ENCODE results near the gene GLIS1. TPM values are rescaled to one million over a fixed set of nuclear protein-coding genes. Genes with fewer than 3 reads are reported as not detected.

GLIS1 gene
- total and polyA plus RNA-seq, 4 donors = 0.50 to 3.8 (median 1.4) TPM

DNA sequence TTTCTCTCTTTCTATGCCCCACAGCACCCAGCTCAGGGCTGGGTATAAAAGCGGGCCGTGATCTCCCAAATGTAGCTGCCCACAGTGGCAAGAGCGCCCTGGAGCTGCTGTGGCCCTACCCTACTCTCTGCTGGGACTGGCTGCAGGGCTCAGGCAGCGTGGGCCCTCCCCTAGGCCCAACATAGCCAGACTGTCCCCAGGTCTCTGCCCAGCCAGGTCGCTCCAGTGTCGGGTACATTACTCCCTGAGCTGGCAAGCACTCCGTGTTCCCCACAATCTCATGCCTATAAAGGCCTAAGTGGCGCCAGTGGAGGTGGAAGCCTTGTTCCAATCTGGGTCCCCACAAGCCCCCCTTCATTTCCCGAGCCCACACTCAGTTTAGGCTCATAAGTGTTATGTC is 66.2 kb downstream of the GLIS1 start:
- H3K36me3 ChIP-seq (ENCODE audit: control insufficient read depth, insufficient read depth, low read length) = no peaks in the 10 kb centered on the region
- peaks cover 3% of the 10 kb centered on the region for H3K4me1 ChIP-seq (ENCODE audit: control insufficient read depth, insufficient read depth, low read length)
- H3K27ac ChIP-seq (ENCODE audit: low read depth, low read length) = no peak overlapping the region
- no peak for DNase-seq (ENCODE audit: low read depth in 4 of 6, low spot score in 6 of 6)
- H3K9me3 ChIP-seq (ENCODE audit: control insufficient read depth, insufficient read depth, low read length) = no peaks in the 10 kb centered on the region
- H3K4me3 ChIP-seq (ENCODE audit: low read depth, low read length) = no peak overlapping the region
- H3K27me3 ChIP-seq (ENCODE audit: control insufficient read depth, insufficient read depth, low read length) = no peaks in the 10 kb centered on the region
- 87% methylated on average over 5 of the region's 9 CpGs for WGBS (ENCODE audit: insufficient coverage)

DNA sequence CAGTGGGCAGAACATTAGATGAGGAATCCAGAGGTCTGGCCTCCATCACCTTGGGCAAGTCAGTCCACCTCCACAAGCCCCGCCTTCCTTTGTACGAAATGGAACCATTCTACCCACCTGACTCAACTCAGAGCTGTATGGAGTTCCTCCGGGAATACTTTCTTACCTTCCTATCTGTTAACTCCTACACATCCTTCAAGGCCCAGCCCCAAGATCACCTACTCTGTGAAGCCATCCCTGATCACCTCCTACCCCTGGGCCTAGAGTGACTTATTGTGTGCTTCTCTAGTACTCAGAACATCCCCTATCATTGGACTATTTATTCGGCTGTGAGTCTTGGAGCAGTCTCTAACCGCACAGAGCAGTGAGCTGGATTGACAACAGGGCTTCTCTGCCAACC is 66.7 kb downstream of the GLIS1 start:
- H3K36me3 ChIP-seq (ENCODE audit: control insufficient read depth, insufficient read depth, low read length) = no peaks in the 10 kb centered on the region
- H3K4me1 ChIP-seq (ENCODE audit: control insufficient read depth, insufficient read depth, low read length) = peaks cover 3% of the 10 kb centered on the region
- no peak for DNase-seq (ENCODE audit: low read depth in 4 of 6, low spot score in 6 of 6)
- H3K4me3 ChIP-seq (ENCODE audit: low read depth, low read length) = no peak overlapping the region
- no peaks in the 10 kb centered on the region for H3K27me3 ChIP-seq (ENCODE audit: control insufficient read depth, insufficient read depth, low read length)
- 96% methylated on average over 5 of the region's 5 CpGs for WGBS (ENCODE audit: insufficient coverage)
- no peaks in the 10 kb centered on the region for H3K9me3 ChIP-seq (ENCODE audit: control insufficient read depth, insufficient read depth, low read length)
- no peak overlapping the region for H3K27ac ChIP-seq (ENCODE audit: low read depth, low read length)

DNA sequence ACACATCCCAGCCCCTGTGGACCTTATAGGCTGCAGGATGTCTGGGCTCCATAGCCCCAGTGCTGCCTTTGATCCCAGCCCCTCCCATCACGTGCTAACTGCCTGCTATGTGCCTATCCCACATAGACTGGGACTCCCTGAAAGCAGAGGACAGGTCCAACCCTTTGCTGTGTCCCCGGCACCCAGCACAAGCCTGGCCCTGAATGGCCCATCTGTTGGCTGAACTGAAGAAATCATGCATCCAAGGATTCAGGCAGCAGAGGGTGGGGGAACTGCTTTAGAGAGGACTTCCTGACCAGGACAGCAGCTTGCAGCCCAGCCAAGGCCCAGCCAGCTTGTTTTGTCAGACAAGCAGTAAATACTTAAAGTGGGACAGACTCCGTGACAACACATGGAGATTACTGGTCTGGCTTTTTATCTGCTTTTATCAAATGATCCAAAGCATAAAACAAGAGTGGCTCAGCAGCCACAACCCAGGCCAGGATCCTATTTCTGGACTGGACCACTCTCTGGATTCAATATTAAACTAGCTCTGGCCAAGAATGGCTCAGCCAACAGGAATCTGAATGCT is 69.3 kb downstream of the GLIS1 start:
- no peaks in the 10 kb centered on the region for H3K27me3 ChIP-seq (ENCODE audit: control insufficient read depth, insufficient read depth, low read length)
- no peak overlapping the region for H3K4me3 ChIP-seq (ENCODE audit: low read depth, low read length)
- no peaks in the 10 kb centered on the region for H3K36me3 ChIP-seq (ENCODE audit: control insufficient read depth, insufficient read depth, low read length)
- no peak for DNase-seq (ENCODE audit: low read depth in 4 of 6, low spot score in 6 of 6)
- 48% methylated on average over 3 of the region's 3 CpGs for WGBS (ENCODE audit: insufficient coverage)
- H3K9me3 ChIP-seq (ENCODE audit: control insufficient read depth, insufficient read depth, low read length) = no peaks in the 10 kb centered on the region
- no peak overlapping the region for H3K27ac ChIP-seq (ENCODE audit: low read depth, low read length)
- peaks cover 3% of the 10 kb centered on the region for H3K4me1 ChIP-seq (ENCODE audit: control insufficient read depth, insufficient read depth, low read length)

DNA sequence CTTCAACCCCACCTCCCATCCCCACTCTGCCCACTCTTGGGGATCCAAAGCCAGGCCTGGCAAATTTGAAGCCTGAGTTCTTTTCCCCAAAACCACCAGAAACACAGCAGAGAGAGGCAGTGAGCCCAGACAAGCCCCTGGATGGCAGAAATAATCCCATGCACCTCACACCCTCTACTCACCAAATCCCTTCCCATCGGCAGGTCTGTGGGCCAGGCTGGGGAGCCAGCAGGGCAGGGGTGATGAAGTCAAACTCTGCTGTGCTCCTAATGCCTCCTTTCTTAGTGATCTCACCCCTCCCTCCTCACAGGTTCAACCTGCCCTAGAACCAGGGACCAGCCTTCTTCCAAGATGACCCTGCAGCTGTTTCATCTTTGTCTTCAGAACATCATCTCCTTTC is 72.4 kb downstream of the GLIS1 start:
- no peaks in the 10 kb centered on the region for H3K9me3 ChIP-seq (ENCODE audit: control insufficient read depth, insufficient read depth, low read length)
- WGBS (ENCODE audit: insufficient coverage) = no CpG with 5 or more reads among the region's 1 CpG
- peaks cover 15% of the 10 kb centered on the region for H3K4me1 ChIP-seq (ENCODE audit: control insufficient read depth, insufficient read depth, low read length)
- H3K27ac ChIP-seq (ENCODE audit: low read depth, low read length) = no peak overlapping the region
- H3K36me3 ChIP-seq (ENCODE audit: control insufficient read depth, insufficient read depth, low read length) = no peaks in the 10 kb centered on the region
- no peak overlapping the region for H3K4me3 ChIP-seq (ENCODE audit: low read depth, low read length)
- H3K27me3 ChIP-seq (ENCODE audit: control insufficient read depth, insufficient read depth, low read length) = no peaks in the 10 kb centered on the region
- DNase-seq (ENCODE audit: low read depth in 4 of 6, low spot score in 6 of 6) = no peak

DNA sequence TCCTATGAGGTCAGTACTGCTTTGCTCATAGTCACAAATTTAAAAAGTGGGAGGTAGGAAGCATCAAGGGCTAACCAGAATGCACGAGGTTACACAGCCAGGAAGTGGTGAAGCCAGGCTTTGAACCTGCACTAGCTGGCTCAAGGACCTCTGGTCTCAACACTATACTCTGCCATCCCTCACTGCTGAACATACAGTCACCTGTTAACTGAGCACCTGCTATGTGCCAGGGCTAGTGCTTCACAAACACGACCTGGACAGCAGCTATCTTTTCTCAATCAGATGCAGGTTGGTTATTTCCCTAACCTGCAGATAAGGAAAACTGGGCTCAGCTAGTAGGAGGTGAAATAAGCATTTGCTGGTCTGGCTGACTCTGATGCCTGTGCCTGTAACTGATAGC is 73.0 kb downstream of the GLIS1 start:
- Histone ChIP-seq H3K27me3 (ENCODE audit: control insufficient read depth, insufficient read depth, low read length) (no peaks in the 10 kb centered on the region), H3K36me3 (ENCODE audit: control insufficient read depth, insufficient read depth, low read length) (no peaks in the 10 kb centered on the region), H3K4me3 (ENCODE audit: low read depth, low read length) (no peak overlapping the region), H3K27ac (ENCODE audit: low read depth, low read length) (no peak overlapping the region), H3K4me1 (ENCODE audit: control insufficient read depth, insufficient read depth, low read length) (peaks cover 15% of the 10 kb centered on the region), H3K9me3 (ENCODE audit: control insufficient read depth, insufficient read depth, low read length) (no peaks in the 10 kb centered on the region)
- DNase-seq (ENCODE audit: low read depth in 4 of 6, low spot score in 6 of 6) = no peak
- 40% methylated on average over 1 of the region's 2 CpGs for WGBS (ENCODE audit: insufficient coverage)

DNA sequence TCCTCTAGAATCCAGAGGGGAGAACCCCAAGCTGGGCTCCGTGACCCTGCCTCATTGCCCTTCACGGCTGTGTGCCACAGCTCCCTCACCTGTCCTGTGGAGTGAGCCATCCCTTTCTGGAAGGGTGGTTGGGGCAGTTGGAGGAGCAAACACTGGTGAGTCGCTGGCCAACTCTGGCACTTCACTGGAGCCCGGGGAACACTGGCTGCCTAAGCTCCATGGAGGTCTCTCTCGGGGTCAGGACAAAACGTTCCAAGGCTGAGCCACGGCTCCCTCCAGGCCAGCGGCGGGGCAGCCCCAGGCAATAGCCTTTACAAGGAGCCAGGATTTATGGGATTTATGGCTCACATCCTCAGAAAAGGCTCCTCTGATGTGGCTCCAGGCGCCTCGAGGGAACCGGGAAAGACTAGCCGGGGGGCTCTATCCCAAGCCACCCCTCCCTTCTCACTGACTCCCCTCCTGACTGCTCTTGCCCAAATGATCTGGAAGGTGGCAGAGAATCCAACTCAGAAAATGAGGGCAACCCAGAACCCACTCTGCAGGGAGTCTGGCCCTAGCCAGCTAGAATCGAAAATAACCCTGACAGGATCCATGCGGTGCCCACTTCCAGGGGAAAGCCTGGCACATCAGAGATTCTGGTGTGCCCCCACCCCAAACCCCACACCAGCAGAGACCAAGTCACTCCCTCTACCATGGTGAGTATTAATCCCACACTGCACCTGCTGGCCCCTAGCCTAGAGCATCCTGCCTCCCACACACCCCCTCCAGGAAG is 75.2 kb downstream of the GLIS1 start:
- Histone ChIP-seq H3K36me3 (ENCODE audit: control insufficient read depth, insufficient read depth, low read length) (no peaks in the 10 kb centered on the region), H3K4me3 (ENCODE audit: low read depth, low read length) (no peak overlapping the region), H3K27me3 (ENCODE audit: control insufficient read depth, insufficient read depth, low read length) (no peaks in the 10 kb centered on the region), H3K9me3 (ENCODE audit: control insufficient read depth, insufficient read depth, low read length) (no peaks in the 10 kb centered on the region), H3K27ac (ENCODE audit: low read depth, low read length) (no peak overlapping the region), H3K4me1 (ENCODE audit: control insufficient read depth, insufficient read depth, low read length) (peaks cover 12% of the 10 kb centered on the region)
- 43% methylated on average over 11 of the region's 15 CpGs for WGBS (ENCODE audit: insufficient coverage)
- DNase-seq (ENCODE audit: low read depth in 4 of 6, low spot score in 6 of 6) = peak in 1 of 6 donors; percentile 33

DNA sequence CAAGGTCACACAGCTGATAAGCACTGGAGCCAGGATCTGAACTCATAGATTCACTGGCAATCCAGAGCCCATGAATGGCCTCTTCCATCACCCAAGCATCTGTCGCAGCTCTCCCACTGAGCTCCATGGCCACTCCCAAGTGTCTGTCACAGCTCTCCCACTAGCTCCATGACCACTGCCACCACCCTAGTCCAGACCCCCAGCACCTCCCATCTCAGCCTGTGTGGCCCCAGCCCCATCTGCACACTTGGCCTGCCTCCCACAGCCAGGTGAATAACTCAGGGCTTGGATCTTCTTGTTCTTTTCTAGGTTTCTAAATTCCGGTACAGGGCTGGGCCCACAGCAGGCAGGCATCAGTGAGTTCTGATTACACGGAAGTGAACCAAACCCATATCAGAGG is 76.0 kb downstream of the GLIS1 start:
- no peaks in the 10 kb centered on the region for H3K36me3 ChIP-seq (ENCODE audit: control insufficient read depth, insufficient read depth, low read length)
- no peaks in the 10 kb centered on the region for H3K27me3 ChIP-seq (ENCODE audit: control insufficient read depth, insufficient read depth, low read length)
- H3K4me3 ChIP-seq (ENCODE audit: low read depth, low read length) = no peak overlapping the region
- H3K27ac ChIP-seq (ENCODE audit: low read depth, low read length) = no peak overlapping the region
- H3K9me3 ChIP-seq (ENCODE audit: control insufficient read depth, insufficient read depth, low read length) = no peaks in the 10 kb centered on the region
- DNase-seq (ENCODE audit: low read depth in 4 of 6, low spot score in 6 of 6) = no peak
- peaks cover 12% of the 10 kb centered on the region for H3K4me1 ChIP-seq (ENCODE audit: control insufficient read depth, insufficient read depth, low read length)
- 75% methylated on average over 3 of the region's 3 CpGs for WGBS (ENCODE audit: insufficient coverage)

DNA sequence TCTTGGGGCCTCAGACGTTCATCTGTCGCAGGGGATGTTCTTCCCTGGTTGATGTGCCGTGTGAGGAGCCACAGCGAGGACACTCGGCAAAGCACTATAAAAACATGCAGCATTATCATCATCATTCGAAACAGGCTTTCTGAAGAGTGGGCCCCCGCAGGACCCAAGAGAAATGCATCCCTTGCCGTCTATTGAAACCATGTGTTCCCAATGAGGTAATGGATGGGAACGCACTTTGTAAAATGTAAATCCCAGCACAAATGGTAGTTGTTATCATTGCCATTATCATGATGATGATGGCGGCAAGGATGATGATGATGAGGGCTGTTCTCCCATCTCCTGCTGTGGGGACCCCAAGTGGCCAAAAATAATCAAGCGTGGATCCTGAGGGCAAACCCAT is 76.8 kb downstream of the GLIS1 start:
- no peak for DNase-seq (ENCODE audit: low read depth in 4 of 6, low spot score in 6 of 6)
- no peaks in the 10 kb centered on the region for H3K36me3 ChIP-seq (ENCODE audit: control insufficient read depth, insufficient read depth, low read length)
- no peaks in the 10 kb centered on the region for H3K27me3 ChIP-seq (ENCODE audit: control insufficient read depth, insufficient read depth, low read length)
- H3K27ac ChIP-seq (ENCODE audit: low read depth, low read length) = no peak overlapping the region
- H3K4me3 ChIP-seq (ENCODE audit: low read depth, low read length) = no peak overlapping the region
- WGBS (ENCODE audit: insufficient coverage) = 90% methylated on average over 5 of the region's 11 CpGs
- peaks cover 12% of the 10 kb centered on the region for H3K4me1 ChIP-seq (ENCODE audit: control insufficient read depth, insufficient read depth, low read length)
- no peaks in the 10 kb centered on the region for H3K9me3 ChIP-seq (ENCODE audit: control insufficient read depth, insufficient read depth, low read length)

DNA sequence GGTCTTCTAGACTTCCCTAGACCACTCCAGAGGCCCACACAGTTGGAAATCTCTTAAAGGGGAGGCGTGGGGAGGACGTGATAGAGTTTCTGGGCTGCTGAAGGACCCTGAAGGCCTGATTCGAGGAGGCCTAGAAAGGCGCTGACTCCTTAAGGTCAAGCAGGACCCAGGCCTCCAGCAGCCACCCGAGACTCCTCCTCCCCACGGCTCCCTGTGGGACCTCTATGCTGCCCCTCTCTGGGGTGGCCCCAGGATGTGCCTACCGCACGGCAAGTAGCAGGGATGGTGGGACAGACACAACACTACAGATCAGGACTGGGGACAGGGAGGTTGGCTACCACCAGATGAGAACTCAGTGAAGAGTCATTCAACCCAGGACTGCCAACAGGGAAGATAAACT is 77.5 kb downstream of the GLIS1 start:
- WGBS (ENCODE audit: insufficient coverage) = 77% methylated on average over 8 of the region's 8 CpGs
- H3K36me3 ChIP-seq (ENCODE audit: control insufficient read depth, insufficient read depth, low read length) = no peaks in the 10 kb centered on the region

DNA sequence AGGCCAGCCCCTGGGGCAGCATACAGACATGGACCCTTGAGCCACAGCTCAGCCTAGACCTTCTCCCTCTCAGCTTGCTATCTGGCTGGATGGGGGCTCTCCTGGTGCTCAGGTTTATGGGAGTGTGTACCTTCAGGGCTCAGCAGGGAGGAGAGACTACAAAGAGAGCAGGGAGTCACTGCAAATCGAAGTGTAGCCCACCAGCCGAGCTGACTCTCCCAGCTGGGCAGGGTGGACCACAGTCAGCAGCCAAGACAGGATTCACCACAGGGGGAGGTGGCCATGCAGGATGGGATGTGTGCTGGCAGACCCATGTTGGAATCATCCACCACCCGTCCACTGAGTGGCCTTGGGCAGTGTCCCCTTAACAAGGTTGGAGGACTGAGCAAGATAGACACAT is 78.3 kb downstream of the GLIS1 start:
- Histone ChIP-seq H3K4me1 (ENCODE audit: control insufficient read depth, insufficient read depth, low read length) (peaks cover 20% of the 10 kb centered on the region), H3K27ac (ENCODE audit: low read depth, low read length) (no peak overlapping the region), H3K36me3 (ENCODE audit: control insufficient read depth, insufficient read depth, low read length) (no peaks in the 10 kb centered on the region), H3K9me3 (ENCODE audit: control insufficient read depth, insufficient read depth, low read length) (no peaks in the 10 kb centered on the region), H3K27me3 (ENCODE audit: control insufficient read depth, insufficient read depth, low read length) (no peaks in the 10 kb centered on the region), H3K4me3 (ENCODE audit: low read depth, low read length) (no peak overlapping the region)
- no peak for DNase-seq (ENCODE audit: low read depth in 4 of 6, low spot score in 6 of 6)
- WGBS (ENCODE audit: insufficient coverage) = 67% methylated on average over 2 of the region's 3 CpGs

More for the DNA sequence above, 77.5 kb downstream of the GLIS1 start:
- Histone ChIP-seq H3K27ac (ENCODE audit: low read depth, low read length) (no peak overlapping the region), H3K27me3 (ENCODE audit: control insufficient read depth, insufficient read depth, low read length) (no peaks in the 10 kb centered on the region), H3K4me1 (ENCODE audit: control insufficient read depth, insufficient read depth, low read length) (peaks cover 15% of the 10 kb centered on the region), H3K4me3 (ENCODE audit: low read depth, low read length) (no peak overlapping the region), H3K9me3 (ENCODE audit: control insufficient read depth, insufficient read depth, low read length) (no peaks in the 10 kb centered on the region)
- no peak for DNase-seq (ENCODE audit: low read depth in 4 of 6, low spot score in 6 of 6)
